GM18861 (cell line): Measurements from ENCODE around the gene LDLRAD4.

Experiments used
- ATAC-seq: cut with Tn5 transposase; IDR thresholded peaks from one replicate; pipeline ENCODE4 v1.9.1; 2021; ENCODE audit not compliant: unreplicated experiment

LDLRAD4 gene

DNA sequence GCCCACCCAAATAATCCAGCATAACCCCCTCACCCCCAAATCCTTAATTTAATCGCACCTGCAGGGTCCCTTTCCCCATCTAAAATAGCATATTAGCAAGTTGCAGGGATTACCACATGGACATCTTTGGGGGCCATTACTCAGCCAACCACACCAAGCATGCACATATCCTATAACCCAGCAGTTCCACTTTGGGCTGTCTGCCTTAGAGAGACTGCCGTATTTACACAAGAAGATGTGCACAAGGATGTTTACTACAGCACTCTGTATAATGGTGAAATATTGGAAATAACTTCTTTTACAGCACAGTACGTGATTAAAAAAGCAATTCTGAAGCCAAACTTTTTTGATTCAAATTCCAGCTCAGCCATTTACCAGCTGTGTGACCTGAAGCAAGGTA is 17.3 kb upstream of the LDLRAD4 start:
- no peak for ATAC-seq

DNA sequence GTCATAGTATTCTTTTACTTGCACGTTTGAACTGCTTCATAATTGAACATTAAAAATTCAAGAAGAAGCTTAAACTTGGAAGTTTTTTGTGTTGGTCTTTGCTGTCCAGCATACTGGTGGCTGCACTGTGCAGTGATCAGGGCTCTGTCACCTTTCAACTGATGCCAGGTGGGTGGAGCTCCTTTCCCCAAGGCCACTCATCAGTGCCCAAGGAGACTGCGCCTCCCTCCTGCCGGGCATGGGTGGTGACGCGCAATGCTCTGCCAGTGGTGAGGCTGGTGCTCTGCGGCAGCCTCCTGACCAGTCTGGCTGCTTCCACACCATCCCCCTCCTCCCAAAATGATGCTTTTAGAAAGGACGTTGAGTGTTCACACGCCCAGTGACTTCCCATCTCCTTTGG is 16.0 kb upstream of the LDLRAD4 start:
- no peak for ATAC-seq

DNA sequence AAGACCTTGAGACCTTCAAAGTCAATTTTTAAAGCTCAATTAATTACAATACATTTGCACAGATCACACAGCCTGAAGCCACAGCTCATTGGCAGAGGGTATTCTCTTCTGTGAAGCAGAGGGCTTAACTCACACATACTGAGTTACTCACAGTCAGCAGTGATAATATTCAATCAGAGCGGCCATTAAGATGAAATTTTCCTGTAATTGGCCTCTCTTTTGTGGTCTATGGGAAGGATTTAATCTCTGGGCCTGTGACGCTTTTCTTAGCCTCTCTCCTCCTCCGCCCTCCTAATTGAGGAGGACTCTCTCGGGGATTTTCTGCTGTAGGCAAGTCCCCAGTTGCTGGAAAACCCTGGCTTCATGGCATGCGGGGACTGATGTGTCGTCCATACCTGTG is 12.3 kb upstream of the LDLRAD4 start:
- ATAC-seq: no peak

DNA sequence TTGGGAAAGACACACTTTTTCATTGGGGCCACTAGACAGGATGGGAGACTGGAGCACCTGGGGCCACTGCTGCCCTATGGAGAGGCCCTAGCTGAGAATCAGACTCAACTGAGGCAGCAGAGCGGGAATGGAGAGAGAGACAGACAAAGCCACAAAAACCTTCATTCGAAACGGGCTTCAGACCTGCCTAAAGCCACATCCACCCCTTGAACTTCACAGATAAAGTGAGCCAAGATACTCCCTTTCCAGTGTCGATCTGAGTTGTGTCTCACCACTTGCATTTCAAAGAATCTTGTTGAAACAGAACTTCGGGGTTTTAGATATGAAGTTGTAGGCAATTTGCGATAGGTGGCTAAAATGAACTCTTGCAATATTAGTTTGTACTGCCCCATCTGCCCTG is 11.3 kb upstream of the LDLRAD4 start:
- no peak for ATAC-seq

DNA sequence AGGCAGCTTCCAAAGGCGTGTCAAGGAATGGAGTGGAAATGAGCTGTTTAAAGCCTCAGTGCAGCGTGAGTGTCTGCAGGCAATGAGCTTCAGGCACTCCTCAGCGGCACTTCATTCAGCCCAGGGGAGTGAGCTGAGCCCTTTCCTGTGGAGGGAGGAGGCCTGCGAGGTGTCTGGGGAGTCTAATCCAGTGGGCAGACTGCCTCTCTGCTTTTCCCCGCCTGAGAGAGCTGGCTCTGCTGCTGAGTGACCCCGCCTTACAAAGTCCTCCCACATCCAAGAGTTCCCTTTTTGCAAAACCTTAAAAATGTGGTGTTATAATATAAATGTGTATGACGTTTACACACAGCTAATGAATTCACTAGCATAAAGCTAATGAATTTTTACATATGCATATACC is 7.0 kb upstream of the LDLRAD4 start:
- no peak for ATAC-seq

DNA sequence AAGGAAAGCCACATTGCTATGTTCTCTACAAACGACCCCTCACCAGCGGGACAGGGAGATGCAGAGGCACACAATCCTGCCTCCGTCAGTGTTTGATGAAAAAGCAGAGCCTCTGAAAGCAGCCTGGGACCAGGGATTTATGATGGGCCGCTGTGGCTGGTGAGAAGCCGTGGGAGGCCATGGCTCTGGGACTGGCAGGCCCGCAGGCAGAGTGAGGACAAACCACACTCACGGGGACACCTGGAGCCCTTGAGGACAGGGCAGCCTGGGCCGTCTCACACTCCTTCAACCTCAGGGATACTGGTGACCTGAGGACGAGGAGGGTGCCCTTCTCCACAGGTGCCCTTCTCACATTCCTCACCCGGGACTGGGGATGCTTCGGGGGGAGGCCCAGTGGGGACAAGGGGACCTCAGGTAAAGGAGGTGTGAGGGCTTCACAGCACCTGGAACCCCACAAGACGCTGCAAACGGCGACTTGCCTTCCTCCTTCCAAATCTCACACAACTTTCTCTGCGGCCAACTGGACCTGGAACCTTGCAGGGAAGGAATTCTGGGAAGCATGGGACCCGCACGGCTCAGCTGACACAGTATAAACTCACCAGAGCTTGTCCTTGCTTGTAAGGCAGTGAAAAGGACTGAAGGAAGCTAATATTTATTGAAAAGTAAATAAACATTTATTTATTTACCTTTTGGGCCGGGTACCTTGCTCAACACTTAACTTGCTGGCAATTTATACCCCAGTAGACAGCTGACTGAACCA is 5.3 kb upstream of the LDLRAD4 start:
- ATAC-seq: no peak

DNA sequence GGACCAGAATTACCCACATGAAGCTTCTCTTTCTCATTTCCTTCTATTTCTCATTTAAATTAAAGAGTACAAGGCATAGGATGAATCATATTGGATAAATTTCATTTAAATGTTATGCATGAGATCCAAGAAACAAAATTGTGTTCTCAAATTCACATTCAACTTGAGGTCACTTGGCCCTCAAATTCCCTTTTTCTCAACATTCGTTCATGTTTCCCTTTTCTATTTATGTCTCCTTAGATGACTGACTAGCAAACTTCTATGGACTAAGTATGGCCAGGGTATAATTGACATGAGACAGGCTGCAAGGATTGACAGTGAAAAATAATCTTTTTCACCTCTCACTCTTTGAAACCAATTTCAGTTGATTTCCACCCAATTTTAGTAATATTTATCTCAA is 4.0 kb upstream of the LDLRAD4 start:
- ATAC-seq: no peak

DNA sequence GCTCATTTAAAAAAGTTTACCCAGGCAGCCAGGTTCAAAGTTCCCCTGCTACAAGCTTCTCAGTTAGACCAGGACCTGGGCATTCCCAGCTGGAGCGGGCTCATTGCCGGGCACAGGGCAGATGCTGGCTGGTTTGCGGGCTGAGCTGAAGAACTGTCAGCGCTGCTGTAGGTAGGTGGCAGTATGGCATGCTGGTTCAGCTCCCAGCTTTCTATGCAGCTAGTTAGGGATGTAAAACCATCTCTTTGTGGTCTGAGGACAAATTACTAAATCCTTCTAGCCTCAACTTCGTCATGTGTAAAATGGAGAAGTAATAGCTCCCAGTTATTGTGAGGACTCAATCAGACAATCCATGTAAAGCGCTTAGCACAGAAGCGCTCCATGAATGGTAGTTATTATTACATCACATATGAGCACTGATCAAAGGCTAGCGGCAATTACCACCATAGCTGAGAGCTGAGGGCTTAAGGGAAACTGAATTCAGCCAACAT is 2.4 kb upstream of the LDLRAD4 start:
- no peak for ATAC-seq

DNA sequence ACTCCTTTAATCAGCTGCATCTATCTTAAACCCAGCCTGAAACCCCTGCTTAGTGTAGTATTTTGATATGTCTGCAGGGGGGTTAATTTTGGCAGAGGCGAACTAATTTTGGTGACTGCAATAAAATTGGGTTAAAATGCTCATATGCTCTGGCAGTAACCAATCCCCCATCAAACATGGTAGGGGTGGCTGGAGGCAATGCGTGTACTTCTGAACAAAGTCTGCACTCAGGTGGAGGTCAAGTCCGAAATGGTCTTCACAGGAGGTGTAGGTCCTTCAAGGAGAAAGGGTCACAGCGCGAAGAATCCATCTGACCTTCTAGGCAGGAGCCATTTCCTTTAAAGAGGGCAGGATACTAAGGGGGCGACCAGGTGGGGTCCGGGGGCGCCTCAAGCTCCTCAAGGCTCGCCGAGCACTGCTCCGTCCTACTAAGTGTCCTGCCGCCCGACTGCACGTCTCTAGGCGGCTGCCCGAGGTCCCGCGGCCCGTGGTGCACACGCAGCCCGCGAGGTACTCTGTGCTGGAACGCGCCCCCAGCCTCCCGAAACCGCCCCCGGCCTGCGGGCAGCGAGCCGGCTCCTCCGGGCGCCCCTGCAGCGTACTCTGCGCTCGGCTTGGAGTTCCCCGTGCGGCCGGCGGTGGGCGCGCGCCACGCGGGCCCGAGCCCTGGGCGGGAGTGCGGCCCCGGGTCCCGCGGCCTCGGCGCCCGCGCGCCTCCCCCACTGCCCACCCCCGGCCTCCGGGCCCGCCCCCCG is 1.7 kb upstream of the LDLRAD4 start:
- no peak for ATAC-seq

DNA sequence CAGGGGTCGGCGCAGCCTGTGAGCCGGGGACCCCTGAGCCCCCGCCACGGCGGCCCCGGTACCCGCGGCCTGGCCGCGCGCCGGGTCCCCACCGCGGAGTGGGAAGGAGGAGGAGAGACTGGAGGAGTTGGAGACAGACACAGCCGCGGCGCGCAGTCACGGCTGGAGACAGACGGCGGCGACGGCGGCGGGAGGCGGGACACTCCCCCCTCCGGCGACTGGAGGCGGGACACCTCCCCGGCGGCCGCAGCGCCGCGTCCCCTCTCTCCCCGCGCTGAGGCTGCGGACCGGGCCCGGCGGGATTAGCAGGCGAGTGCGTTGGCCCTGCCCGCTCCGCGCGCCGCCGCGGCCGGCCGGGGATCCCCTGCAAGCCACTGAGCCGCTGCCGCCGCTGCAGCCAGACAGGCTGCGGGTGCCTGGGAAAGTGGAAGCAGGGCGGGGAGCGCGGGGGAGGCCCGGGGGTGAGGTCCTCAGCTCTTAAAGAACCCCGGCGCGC is 1.0 kb upstream of the LDLRAD4 start:
- no peak for ATAC-seq

DNA sequence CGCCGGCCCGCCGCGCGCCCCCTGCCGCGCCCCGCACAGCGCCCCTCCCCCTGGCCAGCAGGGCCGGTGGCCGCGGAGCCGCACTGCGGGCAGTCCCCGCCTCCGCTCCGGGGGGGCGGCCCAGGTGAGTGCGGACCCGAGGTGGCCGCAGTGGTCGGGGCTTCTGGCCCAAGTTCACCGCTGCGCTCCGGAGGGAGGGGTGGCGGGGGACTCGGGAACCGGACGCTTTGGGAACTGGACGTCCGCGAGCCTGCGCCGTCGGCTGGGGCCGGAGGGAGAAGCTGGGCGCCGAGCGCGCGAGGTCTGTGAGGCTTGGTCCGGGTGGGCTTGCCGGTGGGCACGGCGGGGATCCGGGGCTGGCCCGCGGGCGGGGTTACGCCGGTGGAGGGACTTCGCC is 591 bp upstream of the LDLRAD4 start:
- no peak for ATAC-seq

DNA sequence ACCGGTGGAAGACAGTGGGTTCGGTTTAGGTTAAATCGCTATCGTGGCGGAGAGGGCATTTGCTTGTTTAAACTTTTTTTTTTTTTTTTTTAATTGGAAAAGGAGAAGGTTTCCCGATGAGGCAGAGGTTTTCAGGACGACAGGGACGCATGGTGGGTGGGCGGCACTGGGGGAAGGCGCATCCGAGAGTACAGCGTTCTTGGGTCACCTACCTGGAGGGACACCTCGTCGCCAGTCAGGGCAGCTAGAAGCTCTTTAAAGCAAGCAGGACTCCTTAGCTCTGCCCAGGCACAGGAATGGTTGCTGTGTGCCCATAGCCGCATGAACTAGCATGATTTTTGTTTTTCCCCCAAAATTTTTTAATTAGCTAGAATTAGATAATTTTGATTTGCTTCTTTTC is 437 bp downstream of the LDLRAD4 start:
- no peak for ATAC-seq

DNA sequence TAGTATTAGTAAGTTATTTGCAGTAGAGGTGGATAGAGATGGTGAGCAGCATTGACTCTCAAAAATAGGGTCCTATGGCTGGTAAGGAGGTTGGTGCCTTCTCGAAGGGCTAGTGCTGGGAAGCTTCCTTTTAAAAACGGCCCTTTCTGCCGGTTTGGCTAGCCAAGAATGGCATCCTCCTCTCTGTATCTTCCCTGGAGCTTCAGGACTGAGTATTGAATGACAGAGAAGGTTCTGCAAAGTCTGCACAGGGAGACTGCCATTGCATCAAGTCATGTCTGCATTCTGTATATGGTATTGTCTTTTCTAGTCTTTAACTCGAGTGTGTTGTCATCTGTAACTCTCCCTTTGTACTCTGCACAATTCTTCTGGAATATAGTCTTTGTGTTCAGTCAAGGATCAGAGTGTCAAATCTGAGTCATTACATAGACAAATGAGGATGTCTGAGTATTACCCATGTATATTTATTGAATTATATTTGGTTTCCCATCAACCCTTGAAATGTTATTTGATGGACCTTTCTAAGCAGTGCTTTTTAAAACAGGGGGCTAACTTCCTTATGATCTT is 1.1 kb downstream of the LDLRAD4 start:
- no peak for ATAC-seq

DNA sequence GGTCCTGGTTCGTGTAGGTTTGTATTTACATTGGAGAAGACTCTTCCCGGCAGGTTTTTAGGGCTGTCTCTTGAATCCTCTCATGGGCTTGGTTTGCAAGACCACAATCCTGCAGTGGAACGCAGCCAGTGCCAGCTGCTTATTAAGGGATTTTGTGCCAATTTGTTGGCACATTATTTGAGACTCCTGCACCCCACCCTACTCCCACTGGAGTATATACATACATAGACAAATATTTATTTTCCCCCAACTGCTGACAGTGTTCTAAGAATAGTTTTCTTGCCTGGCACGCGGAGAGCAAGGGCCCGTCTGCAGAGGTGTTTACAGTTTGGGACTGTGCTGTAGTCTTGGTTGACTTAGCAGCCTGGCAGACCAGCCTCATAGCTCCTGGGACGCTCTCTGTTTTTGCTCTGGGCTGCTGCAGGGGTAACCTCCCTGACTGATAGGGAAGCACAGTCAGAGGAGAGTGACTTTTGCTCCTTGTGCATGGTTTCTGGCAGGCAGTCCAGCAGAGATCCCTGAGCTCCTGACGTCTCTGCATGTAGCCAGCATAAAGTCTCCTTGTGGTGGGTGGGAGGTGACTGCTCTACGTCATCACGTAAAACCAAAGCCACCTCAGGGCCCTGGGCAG is 1.9 kb downstream of the LDLRAD4 start:
- no peak for ATAC-seq

DNA sequence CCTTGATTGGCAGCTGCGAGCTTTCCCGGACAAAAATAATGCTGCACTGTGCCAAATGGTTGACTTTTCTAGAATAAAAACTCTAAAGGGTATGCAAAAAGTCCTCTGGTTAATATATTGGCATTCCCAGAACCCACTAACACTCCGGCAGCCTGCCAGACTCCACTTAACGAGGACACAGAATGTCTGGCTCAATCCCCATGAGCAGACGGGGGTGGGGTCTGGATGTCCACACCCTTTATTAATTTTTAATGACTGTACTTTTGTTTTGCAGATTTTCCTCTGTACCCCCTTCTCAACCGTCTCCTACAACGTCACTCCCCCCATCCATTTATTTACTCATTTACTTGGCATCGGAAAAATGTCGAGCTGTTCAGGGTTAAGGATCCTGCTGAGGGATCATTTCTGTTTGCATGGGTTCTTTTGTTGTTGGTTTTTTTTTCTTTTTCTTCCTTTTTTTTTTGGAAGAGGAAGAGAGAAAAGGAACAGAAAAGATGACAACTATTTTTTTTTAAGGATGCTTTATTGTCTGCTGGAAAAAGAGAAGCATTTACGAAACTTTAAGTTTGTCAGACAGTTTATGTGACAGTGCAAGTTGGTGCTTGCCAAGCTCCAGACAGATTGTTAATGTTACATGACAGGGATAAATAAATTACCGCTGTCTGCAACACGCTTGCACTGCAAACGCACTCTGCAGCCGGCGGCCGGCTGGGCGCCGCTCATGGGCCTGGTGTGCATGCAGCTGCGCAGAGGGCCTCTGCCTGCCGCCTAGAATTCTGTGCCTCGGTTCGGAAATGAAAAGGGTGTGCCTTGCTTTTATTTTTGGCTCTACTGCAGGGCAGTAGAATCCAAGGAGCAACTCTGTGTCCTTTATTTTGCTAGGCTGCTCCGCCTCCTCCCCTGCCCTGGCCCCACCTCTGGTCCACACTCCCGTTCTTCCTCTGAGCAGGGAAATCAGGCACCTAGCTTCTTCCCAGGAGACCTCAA is 3.6 kb downstream of the LDLRAD4 start:
- no peak for ATAC-seq

DNA sequence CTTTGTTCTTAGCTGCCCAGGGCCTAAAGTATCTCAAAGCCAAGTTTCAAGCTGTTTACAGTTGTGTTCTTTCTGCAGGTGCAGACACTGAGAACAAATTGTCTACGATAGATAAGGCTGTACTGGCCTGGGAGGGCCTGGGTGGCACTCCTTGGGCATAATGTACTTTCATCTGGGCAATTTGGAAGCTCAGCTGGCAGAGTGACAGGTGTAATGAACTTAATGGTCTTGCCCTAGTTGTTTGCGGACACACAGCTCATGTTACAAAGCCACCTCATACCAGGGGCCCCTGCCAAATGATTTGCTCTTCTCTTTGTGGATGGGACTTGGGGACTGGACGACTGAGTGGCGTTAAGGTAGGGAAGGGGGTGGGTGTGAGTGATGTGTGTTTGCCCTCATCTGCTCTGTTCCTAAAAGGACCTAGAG is 4.3 kb downstream of the LDLRAD4 start:
- no peak for ATAC-seq

DNA sequence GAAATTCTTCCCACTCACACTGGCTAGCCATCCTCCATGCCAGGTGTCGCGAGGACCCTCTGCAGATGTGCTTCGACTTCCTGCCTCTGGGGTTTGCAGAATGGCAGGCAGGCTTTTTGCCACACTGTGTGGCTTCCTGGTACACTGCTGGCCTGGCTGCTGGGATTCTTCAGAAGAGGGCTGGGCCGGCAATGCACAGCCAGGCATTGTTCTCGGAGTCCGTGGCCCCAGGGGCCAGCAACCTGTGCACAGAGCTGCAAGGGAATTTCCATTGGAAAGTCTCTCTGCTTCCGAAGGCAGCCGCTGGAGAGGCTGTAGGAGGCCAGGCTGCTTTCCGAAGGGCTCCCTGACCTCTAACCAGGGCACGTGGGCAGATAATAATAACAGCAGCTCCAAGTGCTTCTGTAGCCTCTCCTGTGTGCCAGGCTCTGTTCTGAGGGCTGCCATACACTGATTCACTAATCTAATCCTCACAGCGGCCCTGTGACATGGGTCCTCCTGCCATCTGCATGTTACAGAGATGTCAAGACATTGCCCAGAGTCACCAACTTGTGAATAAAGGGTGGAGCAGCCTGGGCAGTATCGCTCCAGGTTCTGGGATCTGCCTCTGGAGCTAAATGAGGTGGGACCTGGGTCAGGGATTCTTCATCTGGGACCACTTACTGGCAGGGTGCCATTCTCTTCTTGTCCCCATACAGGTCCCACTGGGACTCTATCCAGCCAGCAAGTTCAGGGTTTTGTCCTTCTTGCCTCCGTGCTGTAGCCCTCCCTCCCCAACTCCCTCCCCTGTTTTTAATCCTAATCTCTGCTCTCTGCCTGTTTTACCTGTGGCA is 5.0 kb downstream of the LDLRAD4 start:
- no peak for ATAC-seq

DNA sequence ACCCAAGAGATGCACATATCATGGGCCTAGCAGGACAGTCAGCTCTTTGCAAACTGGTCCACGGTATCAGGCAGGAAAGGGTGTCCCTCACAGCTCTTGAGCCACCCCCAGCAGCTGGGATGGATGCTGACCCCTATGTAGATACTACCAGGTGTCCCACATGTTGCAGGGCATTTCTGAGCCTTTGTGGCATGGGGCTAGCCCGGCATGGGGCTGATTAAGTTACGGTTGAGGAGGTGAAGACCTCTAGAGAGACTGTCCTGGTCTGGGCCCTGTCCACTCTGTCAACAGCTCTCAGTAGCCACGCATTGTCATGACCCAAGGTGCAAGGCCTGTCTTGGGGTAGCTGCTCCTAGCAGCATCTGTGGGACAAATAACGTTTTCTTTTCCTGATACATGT is 6.7 kb downstream of the LDLRAD4 start:
- ATAC-seq: no peak

DNA sequence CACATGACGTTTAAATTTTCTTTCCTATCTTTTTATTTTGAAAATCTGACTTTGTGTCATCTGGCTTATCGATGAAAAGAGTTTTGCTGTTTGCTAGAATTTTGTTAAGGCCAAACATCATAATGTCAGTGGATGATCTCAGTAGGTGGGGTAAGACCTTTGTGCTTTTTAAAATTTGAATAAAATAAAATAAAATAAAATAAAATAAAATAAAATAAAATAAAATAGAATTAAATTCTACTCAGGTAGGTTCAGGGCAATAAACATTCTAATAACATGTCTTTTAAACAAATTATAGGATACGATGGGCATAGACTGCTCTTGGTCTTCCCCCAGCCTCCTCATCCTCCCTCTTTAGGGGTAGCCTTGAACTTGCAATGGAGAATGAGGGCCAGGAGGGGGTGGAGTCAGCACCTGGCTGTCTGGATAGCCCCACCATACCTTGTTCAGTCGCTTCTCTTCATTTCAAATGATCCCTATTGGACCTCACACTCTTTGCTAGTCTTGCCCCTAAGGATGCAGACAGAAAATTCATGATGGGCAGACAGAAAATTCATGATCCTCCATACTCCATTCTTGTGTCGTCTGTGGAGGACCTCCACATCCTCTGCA is 8.1 kb downstream of the LDLRAD4 start:
- ATAC-seq: no peak
